Stimulated activated CD4-positive, alpha-beta T cell treated with anti-CD3 and anti-CD28 coated beads, Interleukin-1b, Interleukin-23, amount 100 ng/mL, for 4 hours (primary cell): Measurements from ENCODE around the gene RPH3AL.

Source experiments
- DNase-seq, 2 donors: peaks; one replicate each; pipeline ENCODE4 v3.0.0-alpha.2; 2020; ENCODE audit warnings: low read depth in 2 of 2

RPH3AL gene, protein sequence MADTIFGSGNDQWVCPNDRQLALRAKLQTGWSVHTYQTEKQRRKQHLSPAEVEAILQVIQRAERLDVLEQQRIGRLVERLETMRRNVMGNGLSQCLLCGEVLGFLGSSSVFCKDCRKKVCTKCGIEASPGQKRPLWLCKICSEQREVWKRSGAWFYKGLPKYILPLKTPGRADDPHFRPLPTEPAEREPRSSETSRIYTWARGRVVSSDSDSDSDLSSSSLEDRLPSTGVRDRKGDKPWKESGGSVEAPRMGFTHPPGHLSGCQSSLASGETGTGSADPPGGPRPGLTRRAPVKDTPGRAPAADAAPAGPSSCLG

DNA sequence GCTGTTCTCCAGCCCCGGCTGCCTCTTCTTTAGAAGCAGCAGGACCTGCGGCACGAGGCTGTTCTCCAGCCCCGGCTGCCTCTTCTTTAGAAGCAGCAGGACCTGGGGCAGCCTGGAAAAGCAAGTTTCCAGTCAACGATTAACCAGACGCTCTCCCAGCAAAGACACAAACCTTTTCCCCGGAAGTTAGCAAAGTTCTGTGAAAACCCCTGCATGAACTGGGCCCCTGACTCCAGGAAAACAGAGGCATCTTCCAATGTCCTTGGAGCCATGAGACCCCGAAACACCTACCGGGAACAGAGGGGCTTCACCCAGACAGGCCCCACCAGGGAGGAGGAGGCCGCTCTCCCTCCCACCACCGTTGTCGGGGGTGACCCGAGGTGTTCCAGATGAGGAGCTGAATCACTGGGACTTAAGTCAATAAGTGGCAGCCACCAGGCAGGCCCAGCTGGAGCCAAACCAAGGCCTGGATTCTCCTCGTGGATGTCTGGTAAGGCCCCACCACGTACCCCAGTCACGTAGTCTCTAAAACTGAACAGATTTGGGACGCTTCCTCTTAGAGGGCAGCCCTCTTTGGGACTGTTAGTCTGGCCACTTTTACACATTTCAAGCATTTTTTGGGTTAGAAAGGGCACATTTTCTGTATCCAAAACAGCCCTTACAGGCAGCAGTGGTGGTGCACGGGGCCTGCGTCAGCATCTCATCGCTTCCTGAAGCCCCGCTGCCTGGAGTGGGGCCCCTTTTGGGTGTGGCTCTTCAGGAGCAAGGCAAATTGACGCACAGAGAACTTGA is at the start of gene RPH3AL:
Gene RPH3AL, minus strand, starts transcription at position 387 of the 792 bp plus-strand sequence. CDS start 25,264 bp downstream, outside the sequence.
- DNase-seq: no peak

- DNase-seq: no peak
Measured at GRCh38 chr17:400257-400656, 47.6 kb upstream of the RPH3AL start.

GRCh38 chr17:396788-397187 is 44.2 kb upstream of the RPH3AL start:
- DNase-seq: no peak

- DNase-seq: no peak
Measured at GRCh38 chr17:395974-396373, 43.4 kb upstream of the RPH3AL start.

DNA sequence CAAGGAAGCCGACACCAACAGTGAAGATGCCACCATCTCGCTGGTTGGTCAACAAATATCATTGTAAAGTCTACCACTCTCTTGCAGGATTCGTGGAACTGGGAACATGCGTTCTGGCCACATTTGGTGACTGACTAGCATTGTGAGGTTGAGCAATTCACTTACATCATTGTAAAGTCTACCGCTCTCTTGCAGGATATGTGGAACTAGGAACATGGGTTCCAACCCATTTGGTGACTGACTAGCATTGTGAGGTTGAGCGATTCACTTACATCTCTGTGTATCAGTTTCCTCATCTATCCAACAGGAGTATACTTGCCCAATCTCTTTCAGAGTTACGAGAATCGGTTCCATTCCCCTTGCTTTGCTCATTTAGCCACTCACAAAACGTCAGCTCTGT is 42.6 kb upstream of the RPH3AL start:
- no peak for DNase-seq

DNA sequence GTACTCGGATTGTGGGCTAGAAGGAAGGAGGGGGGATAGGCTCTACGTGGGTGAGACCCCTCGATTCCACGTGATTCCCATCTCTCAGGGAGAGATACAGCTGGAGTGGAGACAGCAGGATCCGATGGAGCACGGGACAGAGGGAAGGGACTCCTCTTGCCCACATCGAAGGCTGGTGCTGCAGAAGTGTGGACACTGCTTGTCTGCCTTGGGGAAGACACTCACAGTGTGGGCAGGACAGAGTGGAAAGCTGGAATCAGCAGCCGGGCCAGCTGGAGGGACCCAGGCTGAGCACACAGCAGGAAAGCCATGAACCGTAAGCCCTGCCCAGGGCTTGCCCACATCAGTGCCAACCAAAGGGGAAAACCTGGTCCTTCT is 42.1 kb upstream of the RPH3AL start:
- no peak for DNase-seq

DNA sequence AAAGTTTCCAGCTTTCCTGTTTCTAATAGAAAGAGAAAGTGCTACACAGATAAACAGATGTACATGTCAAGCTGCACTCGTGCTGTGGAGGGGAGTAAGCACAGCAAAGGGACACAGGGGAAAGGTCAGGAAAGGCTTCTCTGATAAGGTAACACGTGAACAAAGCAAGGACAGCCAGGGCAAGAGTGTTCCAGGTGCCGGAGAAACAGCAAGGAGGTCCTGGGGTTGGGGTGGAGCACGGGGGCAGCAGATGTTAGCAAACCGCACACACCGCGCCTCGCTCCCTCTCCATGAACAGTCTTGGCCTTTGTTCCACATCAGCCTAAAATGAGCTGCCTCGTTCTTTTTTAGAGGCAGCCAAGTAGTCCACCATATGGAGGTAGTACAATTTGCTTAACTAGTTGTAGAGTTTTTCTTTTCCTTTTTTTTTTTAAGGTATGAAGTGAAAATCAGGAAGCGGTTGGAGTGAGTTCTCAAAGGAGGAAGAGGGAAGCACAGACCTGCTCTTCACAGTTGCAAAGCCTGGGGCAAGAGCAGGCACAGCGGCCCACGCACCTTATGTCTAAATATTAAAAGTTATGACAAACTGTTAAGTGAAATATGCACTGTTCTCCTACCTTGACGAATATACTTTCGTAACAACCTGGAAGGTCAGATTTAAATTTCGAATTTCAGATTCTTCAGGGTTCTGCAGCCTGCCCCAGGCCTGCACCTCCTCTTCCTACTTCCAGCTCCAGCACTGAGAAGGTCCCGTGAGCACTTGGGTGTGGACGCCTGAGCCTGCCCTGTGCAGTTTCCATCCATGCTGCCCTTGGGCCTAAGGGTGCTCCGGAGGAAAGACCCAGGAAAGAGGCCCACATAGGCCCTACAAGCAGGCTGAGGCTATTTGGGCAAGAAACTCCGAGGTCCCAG is 41.5 kb upstream of the RPH3AL start:
- no peak for DNase-seq

DNA sequence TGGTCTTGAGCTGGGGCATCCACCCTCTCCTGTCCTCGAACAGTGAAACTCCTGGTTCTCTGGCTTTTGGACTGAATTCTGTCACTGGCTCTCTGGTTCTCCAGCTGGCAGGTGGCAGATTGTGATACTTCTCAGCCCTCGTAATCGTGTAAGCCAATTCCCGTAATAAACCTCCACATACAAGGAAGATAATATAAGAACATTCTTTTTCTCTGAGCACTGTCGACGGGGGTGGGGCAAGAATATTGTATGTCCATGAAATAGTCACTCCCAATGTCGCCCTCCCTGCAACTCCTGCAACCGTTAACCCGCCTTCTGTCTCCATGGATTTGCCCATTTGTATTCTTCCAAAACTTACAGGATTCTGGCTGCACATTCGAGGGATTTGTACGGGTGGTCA is 39.2 kb upstream of the RPH3AL start:
- no peak for DNase-seq

GRCh38 chr17:390025-390424 is 37.4 kb upstream of the RPH3AL start:
- no peak for DNase-seq

- DNase-seq: no peak
Measured at GRCh38 chr17:388087-388486, 35.5 kb upstream of the RPH3AL start.

DNA sequence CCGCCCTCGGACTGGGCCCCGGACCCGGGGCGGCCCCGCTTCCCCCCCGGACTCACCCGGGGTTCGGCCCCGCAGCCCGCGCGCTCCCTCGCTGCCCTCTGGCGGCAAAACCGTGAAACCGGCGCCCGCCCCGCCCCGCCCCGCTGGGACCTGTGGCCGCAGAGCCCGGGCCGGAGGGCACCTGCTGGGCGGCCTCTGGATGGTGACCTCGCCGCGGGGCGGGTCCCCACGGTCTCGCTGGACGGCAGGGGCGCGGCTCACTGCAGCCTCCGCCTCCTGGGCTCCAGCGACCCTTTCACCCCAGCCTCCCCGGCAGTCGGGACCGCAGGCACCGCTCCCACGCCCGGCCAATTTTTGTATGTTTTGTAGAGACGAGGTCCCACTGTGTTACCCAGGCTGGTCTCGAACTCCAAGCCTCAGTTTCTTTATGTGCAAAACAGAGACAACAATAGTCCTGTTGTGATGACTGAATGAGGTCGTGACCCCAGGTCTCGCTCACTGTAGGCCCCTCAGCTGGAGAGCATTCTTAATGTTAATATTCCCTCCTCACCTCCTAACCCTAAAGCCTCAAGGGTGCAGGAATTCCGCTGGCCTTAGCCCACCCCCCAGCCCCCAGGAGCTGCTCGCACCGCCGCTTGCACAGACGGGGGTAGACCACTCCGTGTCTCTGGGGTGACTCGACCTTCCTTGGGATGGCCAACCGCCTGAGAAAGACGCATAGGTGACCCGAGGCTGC is 33.7 kb upstream of the RPH3AL start:
- DNase-seq: peak; percentile 55 to 75

GRCh38 chr17:385836-386140 is 33.2 kb upstream of the RPH3AL start:
- no peak for DNase-seq

DNA sequence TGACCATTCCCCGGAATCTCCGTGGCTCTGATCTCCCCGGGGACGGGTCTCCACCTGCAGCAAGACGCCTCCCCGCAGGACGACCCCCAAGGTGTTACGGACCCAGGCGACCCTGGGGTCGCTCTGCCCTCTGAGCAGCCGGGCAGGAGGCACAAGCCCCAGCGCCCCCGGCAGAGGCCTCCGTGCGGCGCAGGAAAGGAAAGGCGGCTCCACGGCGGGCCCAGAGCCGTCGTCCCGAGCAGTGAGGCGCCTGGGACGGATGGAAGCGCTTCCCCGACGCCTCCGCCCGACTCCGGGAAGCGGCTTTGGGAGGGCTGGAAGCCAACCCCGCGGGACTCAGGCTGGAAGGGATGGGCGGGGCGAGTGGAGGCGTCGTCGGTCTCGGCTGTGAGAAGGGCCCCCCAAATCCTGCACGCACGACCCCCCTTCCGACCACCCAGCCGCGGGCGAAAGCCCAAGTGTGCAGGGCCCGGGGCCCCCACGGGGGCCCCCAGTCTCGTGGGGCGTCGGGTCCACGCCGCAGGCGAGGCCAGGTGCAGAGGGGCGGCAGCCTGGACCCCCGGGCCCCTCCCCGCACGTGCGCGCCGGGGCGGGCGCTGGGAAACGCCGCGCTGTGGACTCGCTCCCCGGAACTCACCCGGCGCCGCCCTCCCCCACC is 32.7 kb upstream of the RPH3AL start:
- DNase-seq: peak in 1 of 2 donors; percentile 12

GRCh38 chr17:384622-385177 is 32.1 kb upstream of the RPH3AL start:
- no peak for DNase-seq

DNA sequence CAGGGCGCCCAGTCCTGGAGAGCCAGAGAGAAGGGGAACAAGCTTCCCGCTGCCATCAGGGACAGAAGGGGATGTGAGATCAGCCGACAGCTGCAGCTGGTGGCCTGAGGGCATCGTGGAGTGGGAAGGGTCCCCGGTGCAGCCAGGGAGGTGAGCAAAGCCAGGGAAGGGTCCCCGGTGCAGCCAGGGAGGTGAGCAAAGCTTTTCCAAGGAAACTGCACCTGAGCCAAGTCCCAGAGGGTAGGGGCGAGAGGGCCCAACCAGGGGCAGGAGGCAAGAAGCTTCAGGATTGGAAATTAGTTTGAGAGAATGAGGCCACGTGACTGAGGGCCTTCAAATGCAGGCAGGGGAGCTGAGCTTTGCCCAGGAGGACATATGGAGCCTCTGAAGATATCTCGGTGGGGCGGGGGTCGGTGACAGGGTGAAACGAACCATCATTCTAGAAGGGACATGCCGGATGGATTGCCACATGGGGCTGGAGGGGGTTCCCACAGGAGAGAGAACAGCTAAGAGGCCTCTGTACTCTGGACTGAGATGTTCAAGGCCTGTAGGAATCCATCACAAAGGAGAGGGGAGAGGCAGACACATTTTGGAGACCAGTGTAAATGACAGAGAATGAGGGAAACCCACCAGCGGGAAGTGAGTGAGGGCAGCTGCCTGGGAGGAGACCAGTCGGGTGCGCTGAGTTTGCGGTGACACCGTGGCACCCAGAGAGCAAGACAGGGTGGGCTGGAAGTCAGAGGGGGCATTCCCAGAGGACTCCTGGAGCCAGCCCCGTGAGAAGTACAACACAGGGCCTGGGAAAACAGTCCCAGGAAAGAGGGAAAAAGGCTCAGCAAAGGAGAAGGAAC is 31.4 kb upstream of the RPH3AL start:
- no peak for DNase-seq

GRCh38 chr17:382644-383533 is 30.3 kb upstream of the RPH3AL start:
- no peak for DNase-seq

GRCh38 chr17:381941-382643 is 29.5 kb upstream of the RPH3AL start:
- DNase-seq: no peak

DNA sequence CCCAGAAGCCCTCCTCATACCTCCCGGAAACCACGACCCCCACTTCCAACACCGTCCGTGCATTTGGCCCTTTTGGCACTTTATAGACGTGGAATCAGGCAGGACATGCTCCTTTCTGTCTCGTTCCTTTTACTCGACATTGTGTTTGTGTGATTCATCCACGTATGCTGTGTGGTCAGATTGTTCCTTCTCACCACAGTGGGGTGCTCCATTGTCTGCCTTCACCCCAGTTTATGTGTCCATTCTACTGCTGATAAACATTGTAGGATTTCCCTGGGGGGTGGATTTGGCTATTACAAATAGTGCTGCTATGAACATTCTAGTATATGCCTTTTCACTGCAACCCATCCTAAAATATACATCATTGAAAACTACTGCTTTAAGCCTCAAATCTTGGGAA is 28.9 kb upstream of the RPH3AL start:
- DNase-seq: no peak
